ENCODE data around the gene GALC.

GALC gene

GRCh38 chr14:87901236-87901635 is 91.7 kb downstream of the GALC start:
- no peak for DNase-seq (ENCODE audit: low read depth in 1 of 2, low spot score in 1 of 2)
- H3K27me3 ChIP-seq (ENCODE audit: insufficient read depth, poor library complexity, severe bottlenecking), result peaks cover 15% of the 10 kb centered on the region
- no peak for TF ChIP-seq CTCF (IDR thresholded peaks at IDR 0.05; ENCODE audit: insufficient read depth, low read length)
- no peak for TF ChIP-seq SPI1 (IDR thresholded peaks at IDR 0.05; ENCODE audit: borderline replicate concordance, low read depth)
- no peak for TF ChIP-seq REST (IDR thresholded peaks at IDR 0.05; ENCODE audit: insufficient replicate concordance, low read depth)
- no peak for TF ChIP-seq POLR2AphosphoS5 (IDR thresholded peaks at IDR 0.05; ENCODE audit: low read depth)
- TF ChIP-seq GABPA (IDR thresholded peaks at IDR 0.05; ENCODE audit: low read depth), result no peak
- no peak overlapping the region for H3K4me3 ChIP-seq (replicated peaks; ENCODE audit: insufficient read depth, low read length)
- no peak overlapping the region for H3K27ac ChIP-seq (replicated peaks)

GRCh38 chr14:87899228-87899627 is 93.8 kb downstream of the GALC start:
- Histone ChIP-seq H3K27me3 (ENCODE audit: insufficient read depth, poor library complexity, severe bottlenecking) (peaks cover 15% of the 10 kb centered on the region), H3K4me3 (replicated peaks; ENCODE audit: insufficient read depth, low read length) (no peak overlapping the region), H3K27ac (replicated peaks) (no peak overlapping the region)
- no peak for TF ChIP-seq GABPA (IDR thresholded peaks at IDR 0.05; ENCODE audit: low read depth)
- TF ChIP-seq SPI1 (IDR thresholded peaks at IDR 0.05; ENCODE audit: borderline replicate concordance, low read depth), result no peak
- TF ChIP-seq CTCF (IDR thresholded peaks at IDR 0.05; ENCODE audit: insufficient read depth, low read length), result no peak
- TF ChIP-seq REST (IDR thresholded peaks at IDR 0.05; ENCODE audit: insufficient replicate concordance, low read depth), result no peak
- no peak for TF ChIP-seq POLR2AphosphoS5 (IDR thresholded peaks at IDR 0.05; ENCODE audit: low read depth)
- no peak for DNase-seq (ENCODE audit: low read depth in 1 of 2, low spot score in 1 of 2)

- no peak overlapping the region for H3K4me3 ChIP-seq (replicated peaks; ENCODE audit: insufficient read depth, low read length)
- TF ChIP-seq GABPA (IDR thresholded peaks at IDR 0.05; ENCODE audit: low read depth) (no peak), POLR2AphosphoS5 (IDR thresholded peaks at IDR 0.05; ENCODE audit: low read depth) (no peak), CTCF (IDR thresholded peaks at IDR 0.05; ENCODE audit: insufficient read depth, low read length) (no peak), REST (IDR thresholded peaks at IDR 0.05; ENCODE audit: insufficient replicate concordance, low read depth) (no peak), SPI1 (IDR thresholded peaks at IDR 0.05; ENCODE audit: borderline replicate concordance, low read depth) (no peak)
- no peak for DNase-seq (ENCODE audit: low read depth in 1 of 2, low spot score in 1 of 2)
- peaks cover 15% of the 10 kb centered on the region for H3K27me3 ChIP-seq (ENCODE audit: insufficient read depth, poor library complexity, severe bottlenecking)
- H3K27ac ChIP-seq (replicated peaks), result no peak overlapping the region
These were observed 94.7 kb downstream of the GALC start for GRCh38 chr14:87898301-87898700.

All from HL-60 (cell line).